NCI-H2227 (cell line): ENCODE measurements around the gene EPB41L1.

Experiments used
- DNase-seq: peaks from one replicate; lab custom pipeline; 2025; ENCODE audit not compliant: unreplicated experiment; lab: John Stamatoyannopoulos, UW

Gene EPB41L1

GRCh38 chr20:36154700-36155628, at the start of gene EPB41L1:
Gene EPB41L1 (plus strand): TSS chr20:36154740. CDS start chr20:36173778, 19,038 bp downstream.
- DNase-seq, result peak; percentile 69

GRCh38 chr20:36104856-36105255, 49.7 kb upstream of the EPB41L1 start:
- no peak for DNase-seq

GRCh38 chr20:36105711-36106226, 48.8 kb upstream of the EPB41L1 start:
- DNase-seq, result no peak

DNA sequence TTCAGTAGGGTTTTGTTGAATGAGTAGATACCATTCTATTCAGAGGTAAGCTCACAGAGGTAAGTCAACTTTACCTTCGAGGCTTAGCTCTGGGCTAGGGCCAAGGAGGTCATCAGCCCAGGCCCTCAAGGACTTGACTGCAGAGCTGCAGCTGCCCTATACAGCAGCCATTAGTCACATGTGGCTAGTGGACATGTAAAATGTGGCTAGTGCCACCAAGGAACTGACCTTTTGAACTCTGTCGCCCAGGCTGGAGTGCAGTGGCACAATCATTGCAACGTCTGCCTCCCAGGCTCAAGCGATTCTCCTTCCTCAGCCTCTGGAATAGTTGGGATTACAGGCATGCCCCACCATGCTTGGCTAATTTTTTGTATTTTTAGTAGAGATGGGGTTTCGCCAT, 47.9 kb upstream of the EPB41L1 start:
- DNase-seq, result no peak

GRCh38 chr20:36107881-36108280, 46.7 kb upstream of the EPB41L1 start:
- no peak for DNase-seq

DNA sequence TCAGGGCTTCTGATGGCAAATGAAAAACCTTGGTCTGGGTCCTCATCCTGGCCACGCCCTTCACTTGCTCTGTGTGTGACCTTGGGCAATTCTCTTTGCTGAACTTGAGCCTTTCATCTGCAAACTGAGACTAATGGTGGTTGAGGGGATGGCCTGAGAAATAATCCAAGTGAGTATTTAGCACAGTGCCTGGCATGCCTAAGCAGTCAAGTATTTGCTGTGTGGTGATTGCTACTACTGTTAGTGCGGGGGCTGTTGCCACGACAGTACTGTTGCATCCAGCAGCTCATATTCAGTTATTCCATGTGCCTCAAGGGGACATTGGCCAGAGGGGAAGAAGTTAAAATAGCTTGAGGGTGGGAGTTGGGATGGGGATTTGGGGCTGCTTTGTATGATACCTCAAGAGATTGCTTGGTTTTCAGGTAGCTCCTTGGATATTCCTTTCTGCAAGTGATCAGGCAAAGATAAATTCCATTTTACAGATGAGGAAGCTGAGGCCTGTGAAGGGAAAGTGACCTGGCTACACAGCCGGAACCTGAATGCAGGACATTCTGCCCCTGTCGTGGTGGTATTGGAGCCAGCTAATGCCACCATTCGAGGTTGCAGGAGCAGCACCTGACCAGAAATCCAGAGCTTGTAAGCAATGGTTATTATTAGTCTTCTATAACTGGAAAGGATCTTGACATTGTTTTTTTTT, 45.1 kb upstream of the EPB41L1 start:
- DNase-seq, result no peak

DNA sequence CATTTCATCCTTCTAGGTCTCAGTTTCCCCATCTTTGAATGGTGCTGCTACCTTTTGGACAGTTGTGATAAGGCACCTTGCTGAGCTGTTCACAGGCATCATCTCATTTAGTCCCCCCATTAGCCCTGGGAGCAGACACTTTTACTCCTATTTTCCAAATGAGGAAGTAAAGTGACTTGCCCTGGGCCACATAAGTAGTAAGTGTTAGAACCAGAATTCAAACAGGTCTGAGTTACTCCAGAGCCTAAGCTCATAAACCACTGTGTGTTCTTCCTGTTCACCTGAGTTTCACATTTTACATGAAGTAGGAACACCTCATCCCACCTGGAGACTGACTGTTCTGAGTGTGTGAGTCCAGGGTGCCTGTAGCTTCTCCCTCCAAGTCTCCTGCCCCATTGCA, 43.5 kb upstream of the EPB41L1 start:
- DNase-seq, result no peak

DNA sequence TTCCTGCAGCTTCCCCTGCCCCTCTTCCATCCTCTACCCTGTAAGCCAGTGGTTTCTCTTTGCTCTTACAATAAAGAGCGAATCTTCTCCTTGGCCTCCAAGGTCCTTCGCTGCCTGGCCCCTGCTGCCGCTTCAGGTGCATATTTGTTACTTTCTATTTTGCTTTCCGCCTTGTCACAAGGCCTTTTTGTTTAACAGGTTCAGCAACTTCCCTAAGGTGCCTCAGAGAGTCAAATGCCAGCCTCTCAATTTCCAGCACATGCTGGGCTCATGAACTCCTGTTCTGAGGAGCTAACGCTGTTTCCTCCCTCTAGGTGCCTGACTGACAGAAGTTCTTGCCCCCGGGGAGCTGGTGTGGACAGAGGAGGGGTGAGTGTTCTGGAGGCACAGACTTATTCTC, 42.4 kb upstream of the EPB41L1 start:
- DNase-seq, result no peak

GRCh38 chr20:36113036-36113435, 41.5 kb upstream of the EPB41L1 start:
- DNase-seq, result no peak

DNA sequence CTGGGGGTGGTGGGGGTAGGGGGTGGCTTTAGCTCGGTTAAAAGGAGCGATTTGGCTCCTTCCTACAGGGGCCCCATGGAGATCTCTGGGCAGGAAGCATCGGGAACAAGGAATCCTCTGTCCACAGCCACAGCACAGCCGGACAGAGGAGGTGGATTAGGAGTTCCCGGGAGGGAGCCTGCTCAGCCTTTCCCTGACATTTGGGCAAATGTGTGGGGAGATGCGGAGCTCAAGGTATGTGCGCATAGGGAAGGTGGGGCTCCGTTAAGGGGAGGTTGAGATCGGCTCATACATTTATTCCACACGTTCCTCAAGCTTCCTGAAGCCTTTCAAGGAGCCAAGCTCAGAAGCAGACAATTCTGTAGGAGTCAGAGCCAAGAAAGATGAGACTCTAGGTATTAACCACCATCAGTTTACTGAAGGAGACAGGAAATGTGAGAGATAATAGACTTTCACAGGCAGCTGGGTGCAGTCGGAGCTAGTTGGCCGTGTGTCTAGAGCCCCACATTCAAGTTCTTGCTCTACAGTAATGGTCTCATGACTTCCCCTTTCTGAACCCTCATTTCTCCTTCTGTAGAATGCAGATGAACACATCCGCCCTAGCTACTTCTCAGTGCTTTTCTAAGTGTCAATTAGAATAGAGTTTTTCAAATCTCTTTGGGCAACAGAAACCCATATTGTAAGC, 40.8 kb upstream of the EPB41L1 start:
- no peak for DNase-seq

GRCh38 chr20:36114707-36115106, 39.8 kb upstream of the EPB41L1 start:
- no peak for DNase-seq

DNA sequence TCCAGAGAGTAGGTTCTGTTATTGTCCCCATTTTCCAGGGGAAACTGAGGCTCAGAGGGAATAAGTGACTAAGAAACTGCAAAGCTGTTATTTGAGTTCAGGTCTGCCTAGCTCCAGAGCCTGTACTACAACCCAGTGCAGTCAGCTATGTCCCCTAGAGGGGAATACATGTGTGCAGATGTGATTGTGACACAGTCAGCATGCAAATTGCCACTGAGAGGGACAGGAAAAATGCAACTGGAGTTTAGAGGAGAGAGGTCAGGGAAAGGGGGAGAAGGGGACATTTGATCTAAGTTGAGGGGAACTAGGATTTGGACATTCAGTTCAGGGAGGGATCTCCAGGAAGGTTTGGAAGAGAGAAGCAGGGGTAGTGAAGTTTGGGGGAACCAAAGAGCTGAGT, 38.6 kb upstream of the EPB41L1 start:
- DNase-seq, result no peak

DNA sequence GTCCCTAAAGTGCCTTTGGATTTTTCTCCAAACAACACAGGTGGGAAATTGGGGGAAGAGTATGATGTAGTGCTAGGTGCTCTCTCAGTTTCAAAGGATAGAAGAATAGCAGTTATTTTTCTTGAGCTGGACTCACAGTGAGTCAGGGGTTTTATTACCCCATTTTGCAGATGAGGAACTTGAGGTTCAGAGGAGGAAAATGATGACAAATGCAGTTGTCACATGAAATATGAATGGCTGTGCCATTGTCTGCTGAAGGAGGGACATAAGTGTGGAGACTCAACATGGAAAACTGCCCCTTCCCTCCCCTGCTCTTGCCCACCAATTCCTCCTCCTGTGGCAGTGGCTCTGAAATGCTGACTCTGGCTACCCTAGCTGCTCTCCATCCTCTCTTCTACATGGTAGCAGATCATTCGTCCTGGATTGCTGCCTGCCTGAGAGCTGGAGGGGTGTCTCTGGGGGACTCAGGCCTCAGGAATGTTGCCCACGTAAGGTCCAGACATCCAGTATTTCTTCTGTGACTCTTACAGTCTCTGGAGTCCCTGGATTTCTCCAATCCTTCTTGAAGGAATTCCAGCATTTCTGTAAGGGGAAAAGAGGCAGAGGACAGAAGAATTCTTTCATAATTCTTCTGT, 37.6 kb upstream of the EPB41L1 start:
- no peak for DNase-seq

- DNase-seq, result no peak
Measured at GRCh38 chr20:36117638-36118037, 36.9 kb upstream of the EPB41L1 start.

DNA sequence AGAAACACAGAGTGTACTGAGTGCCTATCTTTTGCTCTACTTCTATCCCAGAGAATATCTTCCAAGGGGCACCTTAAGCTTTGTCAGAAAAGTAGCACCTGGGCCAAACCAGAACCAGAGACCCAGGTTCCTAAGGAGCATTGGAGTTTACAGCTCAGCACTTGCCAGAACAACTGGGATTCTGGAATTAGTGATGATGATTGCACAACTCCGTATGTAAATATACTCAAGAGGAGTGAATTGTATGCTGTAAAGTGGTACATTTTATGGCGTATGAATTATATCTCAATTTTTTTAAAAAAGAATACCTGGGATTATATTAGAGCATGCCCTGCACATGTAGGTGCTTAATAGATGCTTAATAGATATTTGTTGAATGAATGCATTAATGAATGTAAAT, 36.2 kb upstream of the EPB41L1 start:
- DNase-seq, result no peak

DNA sequence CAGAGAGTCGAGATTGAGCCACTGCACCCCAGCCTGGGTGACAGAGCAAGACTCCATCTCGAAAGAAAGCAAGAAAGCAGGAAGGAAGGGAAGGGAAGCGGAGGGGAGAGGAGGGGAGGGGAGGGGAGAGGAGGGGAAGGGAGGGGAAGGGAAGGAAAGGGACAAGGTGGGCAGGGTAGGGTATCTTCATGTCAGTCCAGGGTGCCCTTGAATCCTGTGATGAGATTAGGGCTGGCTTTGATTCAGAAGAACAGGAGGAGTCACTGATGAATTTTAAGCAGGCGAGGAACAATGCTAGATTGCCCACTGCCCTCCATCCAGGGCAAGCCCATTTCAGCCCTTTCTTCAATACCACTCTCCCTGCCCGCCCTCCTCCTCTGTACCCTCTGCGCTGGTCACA, 35.0 kb upstream of the EPB41L1 start:
- DNase-seq, result no peak

- no peak for DNase-seq
Measured at GRCh38 chr20:36120241-36120640, 34.3 kb upstream of the EPB41L1 start.

DNA sequence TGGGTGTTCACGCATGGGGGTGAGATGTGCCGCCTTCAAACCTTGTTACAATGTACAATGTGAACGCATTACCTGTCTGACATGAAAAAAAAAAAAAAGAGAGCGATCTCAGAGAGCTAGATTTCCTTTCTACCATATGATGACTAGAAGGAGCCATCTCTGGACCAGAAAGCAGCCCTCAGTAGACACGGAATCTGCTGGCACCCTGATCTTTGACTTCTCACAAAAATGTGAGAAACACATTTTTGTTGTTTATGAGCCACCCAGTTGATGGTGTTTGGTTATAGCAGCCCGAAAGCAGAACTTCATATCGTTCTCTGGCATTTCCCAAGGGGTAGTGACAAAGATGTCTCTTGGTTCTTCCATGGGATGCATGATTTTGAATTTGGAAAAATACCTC, 33.5 kb upstream of the EPB41L1 start:
- no peak for DNase-seq

DNA sequence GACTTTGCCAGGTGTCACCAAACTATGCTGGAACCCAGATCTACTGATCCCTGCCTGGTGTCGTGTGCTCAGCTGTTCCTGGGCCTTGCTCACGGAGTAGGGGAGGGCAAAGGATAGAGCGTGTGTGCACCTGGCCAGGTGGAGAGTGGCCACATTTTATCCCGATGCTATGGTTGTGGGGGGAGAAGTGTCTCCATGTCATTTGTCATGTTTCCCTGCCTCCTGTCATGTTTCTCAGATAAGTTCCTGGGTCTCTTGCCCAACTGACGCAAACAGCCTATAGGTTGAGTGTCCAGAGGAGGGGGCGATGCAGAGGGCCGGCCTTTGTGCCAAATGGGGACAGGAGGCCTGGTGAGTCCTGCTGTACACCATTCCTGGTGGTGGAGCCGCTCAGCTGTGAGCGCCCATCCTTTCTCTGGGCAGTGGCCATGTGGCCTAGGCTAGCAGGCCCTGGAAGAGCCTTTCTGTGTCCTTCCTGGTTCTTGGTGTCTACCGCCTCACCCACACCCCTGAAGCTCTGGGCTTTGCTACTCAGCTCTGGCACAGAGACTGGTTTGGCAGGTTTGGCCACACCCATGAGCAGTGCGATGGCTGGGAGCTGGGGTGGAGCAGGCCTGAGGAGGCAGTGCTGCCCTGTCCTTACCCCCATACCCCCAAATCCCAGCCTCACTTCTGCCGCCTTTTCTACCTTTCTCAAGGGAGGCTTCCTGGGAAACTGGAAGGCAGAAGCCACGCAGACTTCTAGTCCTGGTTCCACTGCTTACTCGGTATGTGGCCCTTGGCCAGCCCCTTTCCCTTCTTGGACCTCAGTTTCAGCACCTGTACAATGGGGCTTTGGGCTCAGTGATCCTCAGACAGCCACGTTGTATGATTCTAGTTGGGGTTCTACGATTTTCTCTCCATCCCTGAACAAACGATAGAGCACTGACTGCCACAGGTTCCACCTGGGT, 32.3 kb upstream of the EPB41L1 start:
- DNase-seq, result no peak

GRCh38 chr20:36122931-36123288, 31.6 kb upstream of the EPB41L1 start:
- no peak for DNase-seq
